Measurements from ENCODE around the gene PBX1.

PBX1 gene

GRCh38 chr1:164702664-164703063, 143.7 kb downstream of the PBX1 start:
- no peak for DNase-seq

- DNase-seq = no peak
Measured at GRCh38 chr1:164703463-164703862, 144.5 kb downstream of the PBX1 start.

DNA sequence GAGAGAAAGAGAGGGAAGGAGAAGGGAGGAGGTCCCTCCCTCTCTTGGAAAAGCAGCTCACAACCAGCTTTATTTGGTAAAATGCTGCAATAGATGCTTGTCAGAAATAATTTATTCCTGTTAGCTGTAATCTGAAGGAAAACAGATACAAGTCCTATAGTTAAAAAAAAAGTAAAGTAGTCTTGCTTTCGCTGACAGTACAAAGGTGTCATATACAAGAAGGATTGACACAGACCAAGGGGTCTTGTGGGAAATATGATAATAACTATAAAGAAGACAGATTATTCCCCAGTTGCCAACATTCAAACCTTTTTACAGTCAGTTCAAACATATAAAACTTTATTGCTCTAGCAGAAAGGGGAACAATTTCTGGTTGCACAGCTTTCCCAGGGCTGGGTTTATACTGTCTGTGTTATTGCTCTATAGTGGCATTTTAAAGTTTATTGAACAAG, 145.0 kb downstream of the PBX1 start:
- no peak for DNase-seq

DNA sequence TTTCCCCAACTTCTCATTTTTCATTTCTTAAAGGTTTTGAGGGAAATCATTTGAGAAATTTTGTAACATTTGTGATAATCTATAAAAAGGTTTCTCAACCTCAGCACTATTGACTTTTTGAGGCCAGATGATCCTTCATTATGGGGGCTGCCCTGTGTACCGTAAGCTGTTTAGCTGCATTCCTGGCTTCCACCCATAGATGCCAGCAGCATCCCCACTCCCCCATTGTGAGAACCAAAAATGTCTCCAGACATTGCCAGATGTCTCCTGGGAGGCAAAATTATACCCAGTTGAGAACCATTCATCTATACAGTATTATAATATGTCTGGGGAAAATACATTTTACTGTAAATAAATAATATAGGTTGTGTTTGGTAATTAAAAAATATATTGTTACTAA, 146.0 kb downstream of the PBX1 start:
- DNase-seq = no peak

GRCh38 chr1:164706606-164706987, 147.6 kb downstream of the PBX1 start:
- no peak for DNase-seq

DNA sequence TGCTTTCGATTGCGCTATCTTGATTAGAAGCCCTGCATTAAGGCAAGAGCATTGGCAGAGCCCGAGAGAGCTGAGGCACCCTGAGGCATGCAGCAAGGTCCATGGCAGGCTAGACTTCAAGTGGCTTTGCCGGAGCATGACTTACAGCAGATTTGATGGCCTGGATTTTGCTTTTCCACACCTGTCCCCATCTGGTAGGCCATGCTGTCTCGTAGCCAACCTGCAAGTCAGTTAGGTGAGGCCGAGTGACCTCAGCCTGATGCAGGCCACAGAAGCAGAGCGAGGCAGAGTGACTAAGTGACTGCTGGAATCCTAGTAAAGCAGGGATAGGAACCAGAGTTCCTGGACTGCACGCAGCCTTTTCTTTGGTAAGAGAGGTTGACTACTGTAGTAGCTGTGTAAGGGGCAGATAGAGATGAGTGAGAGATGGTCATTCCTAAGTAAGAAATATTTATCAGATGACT, 148.9 kb downstream of the PBX1 start:
- no peak for DNase-seq

- no peak for DNase-seq
Measured at GRCh38 chr1:164708596-164708995, 149.6 kb downstream of the PBX1 start.

DNA sequence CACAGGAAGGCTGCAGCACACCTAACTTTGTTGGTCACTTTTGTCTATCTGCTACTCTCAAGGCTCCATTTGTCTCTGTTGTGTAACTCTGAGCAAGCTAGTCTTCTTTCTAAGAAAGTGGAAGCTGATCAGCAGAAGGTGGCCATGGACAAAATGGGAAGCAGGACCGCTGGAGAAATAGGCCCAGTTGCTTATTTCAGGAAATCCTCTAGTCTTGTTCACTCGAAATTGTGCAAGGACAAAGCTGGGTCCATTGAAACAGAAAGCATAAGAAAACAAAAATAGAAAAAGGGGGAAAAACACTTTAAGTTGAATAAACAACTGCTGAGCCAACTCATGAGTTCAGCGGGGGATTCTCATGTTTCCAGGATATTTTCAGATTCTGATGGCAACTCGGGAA, 150.1 kb downstream of the PBX1 start:
- no peak for DNase-seq

DNA sequence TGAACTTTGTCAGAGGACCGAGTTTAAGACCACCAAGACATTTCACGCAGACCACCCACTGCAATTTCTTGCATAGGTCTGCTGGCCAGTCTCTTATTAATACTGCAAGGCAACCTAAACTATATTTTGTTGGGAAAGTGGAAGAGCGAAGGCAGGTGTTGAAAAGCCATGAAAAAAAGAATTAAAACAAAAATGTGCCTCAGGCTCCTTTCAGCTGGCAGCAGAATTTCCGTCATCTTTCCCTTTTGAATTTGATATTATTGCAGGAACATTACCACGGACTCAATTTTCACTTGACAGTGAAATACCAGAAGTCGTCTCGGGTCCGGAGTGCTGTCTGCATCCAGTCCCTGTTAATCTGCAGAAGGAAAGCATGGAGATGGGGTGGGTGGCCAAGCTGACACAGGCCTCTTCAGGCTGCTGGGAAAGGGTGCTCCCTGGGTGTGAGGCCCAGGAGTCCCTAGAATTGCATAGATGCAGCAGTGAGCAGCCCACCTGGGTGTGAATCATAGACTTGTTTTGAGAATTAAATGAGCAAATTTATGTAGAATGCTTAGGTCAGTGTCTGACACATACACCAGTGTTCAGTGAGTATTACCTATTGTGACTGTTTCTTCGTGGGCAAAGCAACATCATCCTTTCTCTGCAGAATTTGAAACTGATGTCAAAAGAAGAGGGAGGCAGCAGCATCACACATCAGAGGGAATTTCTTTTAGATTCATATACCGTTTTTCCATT, 150.7 kb downstream of the PBX1 start:
- no peak for DNase-seq

DNA sequence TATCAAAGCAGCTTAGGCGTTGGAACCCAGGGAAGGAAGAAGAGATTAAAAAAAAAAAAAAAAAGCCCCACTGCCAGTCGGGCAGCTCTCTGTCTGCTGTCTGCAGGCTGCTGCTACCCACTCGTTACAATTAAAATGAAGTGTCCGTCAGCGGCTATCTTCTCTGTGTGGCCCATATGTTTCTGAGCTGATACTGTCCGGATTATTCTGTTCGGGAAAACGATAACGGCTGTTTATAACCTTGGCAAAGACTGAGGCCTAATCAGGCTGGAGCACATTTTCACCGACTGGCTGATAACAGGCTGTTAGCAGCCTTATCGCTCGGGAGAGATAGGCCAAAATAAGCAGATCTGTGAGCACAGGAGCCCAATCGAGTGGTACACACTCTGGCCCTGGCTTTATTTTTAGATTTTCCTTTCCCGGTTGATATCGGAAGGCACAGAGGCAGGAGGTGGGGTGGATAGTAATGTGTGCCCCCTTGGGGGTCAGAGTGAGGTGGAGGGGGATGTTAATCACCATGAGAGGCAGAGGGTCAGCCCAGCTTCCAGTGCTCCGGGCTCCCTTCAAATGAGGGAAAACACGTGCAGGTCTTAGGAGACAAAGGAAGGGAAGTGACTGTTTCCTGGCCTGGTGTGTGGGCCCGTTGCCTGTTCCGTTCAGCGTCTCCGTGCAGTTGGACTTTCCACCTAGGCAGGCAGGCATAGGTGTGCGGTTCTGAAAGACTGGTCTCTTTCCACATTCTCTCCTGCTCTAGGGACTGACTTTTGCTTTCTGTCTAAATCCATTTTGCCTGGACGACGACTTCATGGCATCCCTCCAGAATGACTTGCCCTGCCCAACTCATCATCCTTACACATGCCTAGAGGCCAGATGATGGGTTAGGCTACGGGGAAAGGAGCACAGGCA, 153.4 kb downstream of the PBX1 start:
- DNase-seq = no peak

GRCh38 chr1:164713456-164714207, 154.6 kb downstream of the PBX1 start:
- DNase-seq = no peak

- no peak for DNase-seq
Measured at GRCh38 chr1:164716992-164717703, 158.2 kb downstream of the PBX1 start.

- no peak for DNase-seq
Measured at GRCh38 chr1:164718821-164719220, 159.8 kb downstream of the PBX1 start.

DNA sequence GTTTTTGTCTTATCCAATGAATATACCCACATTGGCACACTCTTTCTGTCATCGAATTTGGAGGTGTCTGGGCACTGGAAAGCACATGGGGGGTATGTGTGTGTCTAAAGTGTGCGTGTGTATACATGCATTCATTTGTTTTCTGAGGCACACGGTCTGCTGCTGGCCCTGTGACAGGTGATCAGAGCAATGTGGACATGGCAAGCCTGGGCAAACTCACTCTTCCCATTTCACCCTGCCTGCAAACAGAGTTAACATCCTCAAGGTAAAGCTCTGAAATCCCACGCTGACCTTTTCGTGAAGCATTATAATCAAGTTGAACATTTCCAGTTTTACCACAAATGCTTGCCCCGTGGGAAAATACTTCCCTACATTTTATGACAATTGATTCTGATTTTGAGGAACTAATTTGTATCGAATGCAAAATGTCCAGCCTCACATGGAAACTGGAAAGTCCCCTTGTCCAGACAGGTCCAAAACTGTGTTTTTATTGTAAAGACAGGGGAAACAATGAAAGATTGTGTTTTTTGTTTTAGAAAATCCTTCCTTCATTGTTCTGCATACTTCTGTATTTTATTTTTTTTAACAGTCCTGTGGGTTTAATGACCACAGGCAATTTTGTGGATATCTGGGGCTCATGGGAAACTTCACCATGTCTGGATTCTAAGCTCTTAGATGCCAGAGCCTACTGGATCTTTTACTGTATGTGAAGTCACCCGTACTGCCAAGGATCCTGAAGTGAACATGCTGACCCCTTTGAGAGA, 160.9 kb downstream of the PBX1 start:
- DNase-seq = no peak

DNA sequence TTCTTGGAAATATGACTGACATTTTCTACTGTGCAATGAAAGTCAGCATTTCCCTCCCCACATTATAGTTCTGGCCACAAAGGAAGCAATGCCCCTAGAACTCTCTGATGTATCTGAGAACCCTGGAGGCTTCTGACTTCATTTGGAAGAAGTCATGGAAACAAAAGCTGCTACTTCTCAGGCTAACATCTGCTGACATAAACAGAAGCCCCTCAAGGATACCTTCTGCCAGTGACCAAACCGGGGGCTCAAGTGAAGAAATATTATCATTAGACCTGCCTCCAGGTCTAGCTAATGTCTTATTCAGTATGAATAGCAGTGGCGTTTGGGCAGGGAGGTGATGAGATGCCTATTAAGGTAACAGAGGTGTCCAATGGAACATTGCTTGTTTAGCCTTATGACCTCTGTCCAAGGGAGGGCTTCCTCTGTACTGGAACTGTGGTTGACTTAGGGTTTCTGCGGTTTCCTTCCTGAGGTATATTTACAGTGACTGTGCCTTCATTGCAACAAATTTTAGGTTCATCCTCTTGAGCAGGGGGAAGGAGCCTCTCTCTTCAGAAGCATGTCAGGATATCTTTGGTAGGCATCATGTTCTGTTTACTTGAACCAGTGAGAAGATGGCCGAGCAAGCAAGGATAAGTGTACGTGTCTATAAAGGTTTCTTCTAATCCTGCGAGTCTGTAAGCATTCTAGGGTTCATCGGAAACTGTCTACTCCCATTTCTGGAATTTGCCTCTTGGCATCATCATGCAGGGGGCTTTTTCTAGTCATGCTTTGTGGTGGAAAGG, 161.7 kb downstream of the PBX1 start:
- DNase-seq = no peak

DNA sequence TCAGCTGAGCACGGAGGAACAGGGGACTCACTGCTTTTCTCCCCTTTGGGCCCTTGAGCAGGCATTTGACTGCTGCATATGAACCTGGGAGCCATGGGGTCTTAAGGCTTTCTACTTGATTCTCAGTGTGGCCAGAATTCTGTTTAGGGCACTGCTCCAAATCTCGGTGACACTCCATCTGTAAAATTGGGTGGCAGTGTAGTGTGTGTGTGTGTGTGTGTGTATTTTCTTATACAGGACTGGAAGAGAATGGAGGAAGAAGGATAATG, 162.2 kb downstream of the PBX1 start:
- DNase-seq = no peak

GRCh38 chr1:164723296-164723798, 164.4 kb downstream of the PBX1 start:
- no peak for DNase-seq

GRCh38 chr1:164725401-164725800, 166.4 kb downstream of the PBX1 start:
- DNase-seq = no peak

DNA sequence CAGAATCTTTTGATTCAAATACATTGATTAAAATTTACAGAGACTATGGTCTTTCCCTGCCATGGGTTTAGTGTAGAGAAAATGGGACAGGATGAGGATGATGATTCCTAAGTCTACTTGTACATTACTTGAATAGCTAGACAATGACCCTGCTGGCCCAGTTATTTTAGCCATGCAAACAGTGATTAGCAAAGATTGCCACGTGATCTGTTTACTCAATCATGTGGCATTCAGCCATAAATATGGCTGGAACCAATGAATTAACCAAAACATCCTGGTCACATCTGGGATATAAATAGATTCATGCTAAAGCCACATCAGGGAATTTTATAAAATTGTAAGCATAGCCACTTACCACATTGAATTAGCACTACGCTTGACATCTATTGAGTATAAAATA, 167.3 kb downstream of the PBX1 start:
- no peak for DNase-seq

GRCh38 chr1:164728719-164729118, 169.7 kb downstream of the PBX1 start:
- DNase-seq = no peak
